Stimulated activated CD4-positive, alpha-beta T cell treated with anti-CD3 and anti-CD28 coated beads, TNF-alpha, amount 100 ng/mL, for 1 hour (primary cell): ENCODE results near the gene URB1.
"Not testable (repeated sequence)": the region's sequence is repeated elsewhere in the genome, so short reads cannot be mapped to it uniquely, and the experiment has no call there.

Experiments used
- DNase-seq, 3 donors: peaks; one replicate each; pipeline ENCODE4 v3.0.0-alpha.2; 2020; ENCODE audit warnings: low read depth in 3 of 3, low spot score in 1 of 3

The URB1 gene

DNA sequence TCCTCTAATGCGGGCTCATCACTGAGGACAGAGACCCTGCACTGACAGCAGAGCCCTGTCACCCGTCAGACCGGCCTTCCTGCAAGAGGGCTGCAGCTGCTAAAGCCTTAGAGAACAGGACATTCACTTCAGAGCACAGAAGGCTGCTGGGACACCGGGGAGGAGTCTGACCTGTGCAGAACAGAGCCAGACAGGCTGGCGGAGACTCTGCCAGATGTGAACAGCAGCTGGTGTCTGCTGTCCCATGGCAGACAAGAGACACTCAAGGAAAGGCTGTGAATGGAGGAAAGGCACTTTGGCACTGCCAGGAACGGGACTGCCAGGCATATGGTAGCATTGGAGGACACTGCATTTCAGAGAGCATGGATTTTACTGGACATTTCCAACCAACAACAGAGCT lies 72.8 kb downstream of the URB1 start:
- no peak for DNase-seq

GRCh38 chr21:32319012-32319411 lies 73.8 kb downstream of the URB1 start:
- no peak for DNase-seq

- no peak for DNase-seq
Measured at GRCh38 chr21:32317726-32318125, 75.1 kb downstream of the URB1 start.

DNA sequence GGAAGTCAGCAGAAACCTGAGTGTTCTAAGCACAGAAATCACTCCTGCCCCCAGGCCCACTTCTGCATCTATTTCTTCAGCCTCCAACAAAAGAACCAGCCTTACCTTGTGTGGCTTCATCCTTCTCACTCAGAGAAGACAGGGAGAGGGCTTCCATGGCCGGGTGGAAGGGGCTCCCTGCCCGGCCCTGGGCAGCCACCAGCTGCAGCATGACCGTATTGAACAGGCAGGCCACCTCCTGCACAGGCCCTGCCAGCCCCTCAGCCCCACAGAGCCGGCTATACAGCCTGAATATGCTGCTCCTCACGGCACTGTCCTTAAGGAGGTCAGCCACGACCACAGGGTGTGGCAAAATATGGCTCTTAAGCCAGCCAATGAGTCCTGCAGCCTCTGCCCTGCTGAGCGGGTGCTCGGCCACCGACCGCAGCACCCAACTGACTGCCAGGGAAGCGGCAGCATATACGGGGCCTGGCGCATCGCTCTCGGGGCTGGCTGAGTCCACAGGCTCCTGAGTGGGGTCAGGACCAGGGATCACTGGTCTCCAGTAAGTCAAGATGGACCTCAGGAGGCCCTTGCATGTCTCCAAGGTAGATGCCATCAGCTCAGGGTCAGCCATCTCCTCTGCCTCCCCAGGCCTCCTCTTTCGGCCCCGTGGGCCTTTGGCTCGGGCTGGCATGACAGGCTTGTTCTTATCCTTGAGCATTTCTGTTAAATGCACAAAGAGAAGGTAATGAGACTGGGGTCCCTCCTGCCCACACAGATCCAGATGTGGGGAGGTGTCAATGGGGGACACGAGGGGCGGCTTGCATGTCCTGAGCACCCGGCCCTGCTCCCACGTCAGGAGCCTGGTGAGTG lies 76.2 kb downstream of the URB1 start:
- DNase-seq = no peak

DNA sequence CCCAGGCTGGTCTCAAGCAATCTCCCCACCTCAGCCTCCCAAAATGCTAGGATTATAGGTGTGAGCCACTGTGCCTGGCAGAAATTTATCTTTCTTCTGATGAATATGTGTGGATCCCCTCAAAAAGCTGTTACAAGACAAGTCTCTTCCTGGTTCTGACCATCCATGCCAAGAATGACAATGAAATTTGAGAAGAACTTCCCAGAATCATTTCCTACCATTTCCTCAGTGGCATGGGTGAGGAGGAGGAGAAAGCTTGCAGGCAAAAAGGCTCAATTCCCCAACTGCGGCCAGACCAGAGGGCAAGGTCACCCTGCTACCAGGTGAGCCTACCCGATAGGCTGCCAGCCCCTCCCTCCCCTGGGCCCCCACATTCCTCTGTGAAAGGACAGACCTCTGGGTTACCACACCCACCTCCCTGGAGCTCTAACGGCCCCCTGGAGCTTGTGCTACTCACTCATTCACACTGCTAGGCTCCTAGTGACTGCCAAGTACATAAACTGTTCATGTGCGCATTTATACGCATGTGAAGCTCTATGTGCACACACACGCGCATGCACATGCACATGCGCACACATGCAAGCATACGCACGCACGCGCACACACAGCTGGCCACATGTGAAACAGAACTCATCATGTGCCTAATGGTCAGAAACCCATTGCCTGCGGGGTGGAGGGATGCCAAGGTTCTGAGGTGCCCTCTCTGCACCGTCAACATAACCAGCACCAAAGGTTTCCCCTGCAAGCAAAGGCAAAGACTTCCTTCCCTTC lies 77.1 kb downstream of the URB1 start:
- no peak for DNase-seq

- no peak for DNase-seq
Measured at GRCh38 chr21:32314806-32315205, 78.0 kb downstream of the URB1 start.

- no peak for DNase-seq
Measured at GRCh38 chr21:32312976-32313375, 79.8 kb downstream of the URB1 start.

GRCh38 chr21:32312326-32312725 lies 80.5 kb downstream of the URB1 start:
- no peak for DNase-seq

DNA sequence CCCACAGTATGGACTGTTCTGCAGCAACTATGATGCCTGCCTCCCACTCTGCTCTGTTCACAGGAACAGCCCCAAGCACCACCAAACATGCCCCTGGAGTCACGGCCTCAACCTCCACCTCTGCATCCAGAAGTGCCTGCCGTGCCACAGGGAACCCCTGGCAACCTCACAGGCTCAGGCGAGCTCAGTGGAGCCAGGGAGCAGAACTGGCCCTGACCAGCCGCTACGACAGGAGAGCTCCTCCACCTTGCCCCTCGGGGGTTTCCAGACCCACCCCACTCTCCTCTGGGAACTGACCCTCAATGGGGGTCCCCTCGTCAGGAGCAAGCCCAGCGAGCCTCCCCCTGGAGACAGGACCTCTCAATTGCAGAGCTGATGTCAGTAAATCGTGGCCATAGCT lies 81.2 kb downstream of the URB1 start:
- DNase-seq = no peak

DNA sequence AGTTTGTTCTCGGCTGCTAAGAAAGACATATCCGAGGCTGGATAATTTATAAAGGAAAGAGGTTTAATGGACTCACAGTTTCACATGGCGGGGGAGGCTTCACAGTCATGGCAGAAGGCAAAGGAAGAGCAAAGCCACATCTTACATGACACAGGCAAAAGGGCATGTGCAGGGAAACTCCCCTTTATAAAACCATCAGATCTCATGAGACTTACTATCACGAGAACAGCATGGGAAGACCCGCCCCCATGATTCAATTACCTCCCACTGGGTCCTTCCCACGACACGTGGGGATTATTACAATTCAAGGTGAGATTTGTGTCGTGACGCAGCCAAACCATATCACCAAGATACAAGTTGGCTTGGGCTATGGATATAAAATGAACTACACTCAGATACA lies 81.8 kb downstream of the URB1 start:
- not testable (repeated sequence) for DNase-seq

- no peak for DNase-seq
Measured at GRCh38 chr21:32309906-32310460, 82.8 kb downstream of the URB1 start.

DNA sequence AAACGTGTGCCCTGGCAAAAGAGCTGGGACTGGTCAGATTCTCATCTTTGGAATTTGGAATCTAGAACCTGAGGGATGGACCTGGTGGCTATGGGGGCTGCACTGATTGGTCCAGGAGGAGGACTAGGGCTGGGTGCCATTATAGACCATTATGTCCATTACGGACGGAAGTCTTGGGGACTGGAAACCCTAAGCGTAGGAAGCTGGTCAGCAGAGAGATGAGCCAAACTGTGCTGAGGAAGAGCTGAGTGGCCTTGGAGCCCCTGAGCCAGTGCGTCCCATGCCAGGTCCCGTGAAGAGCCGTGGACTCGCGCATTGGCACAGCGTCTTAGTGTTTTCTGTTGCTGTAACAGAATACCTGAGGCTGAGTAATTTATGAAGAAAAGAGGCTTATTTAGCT lies 84.1 kb downstream of the URB1 start:
- no peak for DNase-seq

GRCh38 chr21:32307706-32308105 lies 85.1 kb downstream of the URB1 start:
- DNase-seq = no peak

- no peak for DNase-seq
Measured at GRCh38 chr21:32306021-32306780, 86.6 kb downstream of the URB1 start.

- no peak for DNase-seq
Measured at GRCh38 chr21:32304998-32305397, 87.8 kb downstream of the URB1 start.

- DNase-seq = no peak
Measured at GRCh38 chr21:32303385-32303784, 89.4 kb downstream of the URB1 start.

GRCh38 chr21:32302560-32302959 lies 90.3 kb downstream of the URB1 start:
- DNase-seq = no peak

DNA sequence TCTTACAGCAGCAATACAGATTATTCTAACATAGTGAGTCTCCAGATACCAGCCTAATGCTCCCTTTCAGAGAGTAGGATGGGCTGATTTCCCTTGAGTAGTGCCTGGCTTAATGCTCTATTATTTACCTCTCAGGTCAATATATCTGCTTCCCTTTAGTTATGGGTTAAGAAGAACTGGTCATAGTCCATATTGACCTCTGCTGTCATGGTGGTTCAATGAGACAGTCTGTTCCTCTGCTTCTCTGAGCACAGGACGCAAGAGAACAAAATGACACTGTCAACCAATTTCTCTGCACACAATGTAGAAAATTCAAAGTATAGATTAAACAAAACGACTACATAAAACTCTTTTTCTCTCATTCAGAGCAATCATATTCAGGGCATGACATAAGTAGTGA lies 91.2 kb downstream of the URB1 start:
- no peak for DNase-seq

GRCh38 chr21:32300117-32300681 lies 92.6 kb downstream of the URB1 start:
- no peak for DNase-seq

DNA sequence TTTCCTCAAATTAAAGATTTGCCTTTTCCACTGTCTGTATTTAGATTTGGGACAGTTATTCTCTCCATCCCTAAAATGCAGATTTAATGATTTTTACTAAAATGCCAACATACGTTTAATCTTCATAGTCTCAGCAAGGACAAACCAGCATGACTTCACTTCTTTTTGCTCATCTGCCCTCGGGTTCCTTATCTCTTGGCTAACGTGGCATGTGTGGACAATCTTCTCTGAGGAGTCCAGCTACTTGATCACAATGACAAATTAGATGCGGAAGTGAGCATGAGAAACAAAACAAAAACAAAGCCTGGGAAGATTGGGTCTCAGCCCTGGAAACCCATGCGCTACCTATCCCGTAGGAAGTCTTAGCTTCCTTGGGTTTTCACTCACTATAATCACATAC lies 93.1 kb downstream of the URB1 start:
- DNase-seq = no peak

- no peak for DNase-seq
Measured at GRCh38 chr21:32298658-32299081, 94.1 kb downstream of the URB1 start, which contains the start of gene MRAP. MRAP (plus strand) TSS chr21:32298855; CDS start chr21:32298972, 117 bp downstream.
